ENCODE measurements around the gene FOCAD. TPM values are rescaled to one million over a fixed set of nuclear protein-coding genes. Genes with fewer than 3 reads are reported as not detected.
A peak's percentile ranks its signal among the peaks of the same experiment; 100 is the strongest.
"Not testable (repeated sequence)": the region's sequence is repeated elsewhere in the genome, so short reads cannot be mapped to it uniquely, and the experiment has no call there.

FOCAD gene
- total RNA-seq, 2 donors from 2014 or later, result 28.8 to 34.1 TPM

DNA sequence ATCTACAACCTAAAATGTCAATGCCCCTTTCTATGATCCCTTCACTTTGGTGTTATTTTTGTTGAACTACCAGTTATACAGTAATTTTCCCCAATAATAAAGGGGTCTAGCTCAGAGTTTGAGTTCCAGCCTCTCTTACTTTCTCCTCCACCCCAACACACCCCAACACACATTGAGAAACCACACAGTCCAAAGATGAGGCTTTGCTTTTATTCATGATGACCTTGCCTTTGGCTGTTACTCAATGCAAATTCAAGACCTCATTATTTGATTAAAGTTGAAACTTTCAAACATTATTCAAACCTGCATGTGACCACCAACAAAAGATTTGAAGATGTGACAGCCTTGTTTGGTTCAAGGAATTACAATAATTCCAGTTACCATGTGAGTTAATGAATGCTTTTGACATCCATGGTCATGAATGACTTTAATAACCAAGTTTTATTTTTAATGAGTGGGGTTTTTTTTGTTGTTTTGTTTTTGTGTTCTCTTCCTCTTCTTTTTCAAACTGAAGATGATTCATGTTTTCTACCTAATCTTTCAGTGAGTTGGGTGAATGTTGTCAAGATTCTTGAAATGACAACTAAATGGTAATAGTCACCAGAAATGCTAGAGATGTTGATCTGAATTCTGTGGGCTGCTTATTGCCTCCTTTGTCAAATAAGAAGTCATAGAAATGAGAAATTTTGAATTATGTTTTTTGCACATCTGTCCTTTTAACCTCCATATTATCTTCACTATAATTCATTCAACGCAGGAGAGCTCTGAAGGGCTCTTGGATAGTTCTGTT, 241.4 kb downstream of the FOCAD start:
- intact Hi-C loops (cut with DNase I), result no loop called here
- ATAC-seq (no peak), DNase-seq (no peak)

GRCh38 chr9:20929276-20929675, 245.2 kb downstream of the FOCAD start:
- intact Hi-C loops (cut with DNase I), result no loop called here
- DNase-seq (no peak), ATAC-seq (no peak)

GRCh38 chr9:20930836-20931235, 246.8 kb downstream of the FOCAD start:
- intact Hi-C loops (cut with DNase I), result no loop called here
- ATAC-seq (no peak), DNase-seq (no peak)

GRCh38 chr9:20940447-20941173, 256.6 kb downstream of the FOCAD start:
- intact Hi-C loops (cut with DNase I), result loop anchor here (2.0 to 10.0 kb wide), 5 partner anchors 318 to 1016 kb away; partner anchors contain the start of gene MLLT3 (in 1 of the 2)
- ATAC-seq, result peak in 1 of 2 donors; percentile 57
- no peak for DNase-seq

GRCh38 chr9:20941174-20941690, 257.2 kb downstream of the FOCAD start:
- ATAC-seq (peak; percentile 84 to 92), DNase-seq (peak; percentile 36)
- intact Hi-C loops (cut with DNase I), result loop anchor here (2.0 to 10.0 kb wide), 5 partner anchors 319 to 1016 kb away; partner anchors contain the start of gene MLLT3 (in 1 of the 2)

- DNase-seq (no peak), ATAC-seq (no peak)
- intact Hi-C loops (cut with DNase I), result loop anchor here (5.0 to 10.0 kb wide), 4 partner anchors 322 to 1020 kb away; partner anchors contain the start of gene MLLT3 (in 1 of the 2)
These were observed 260.4 kb downstream of the FOCAD start for GRCh38 chr9:20944507-20944906.

DNA sequence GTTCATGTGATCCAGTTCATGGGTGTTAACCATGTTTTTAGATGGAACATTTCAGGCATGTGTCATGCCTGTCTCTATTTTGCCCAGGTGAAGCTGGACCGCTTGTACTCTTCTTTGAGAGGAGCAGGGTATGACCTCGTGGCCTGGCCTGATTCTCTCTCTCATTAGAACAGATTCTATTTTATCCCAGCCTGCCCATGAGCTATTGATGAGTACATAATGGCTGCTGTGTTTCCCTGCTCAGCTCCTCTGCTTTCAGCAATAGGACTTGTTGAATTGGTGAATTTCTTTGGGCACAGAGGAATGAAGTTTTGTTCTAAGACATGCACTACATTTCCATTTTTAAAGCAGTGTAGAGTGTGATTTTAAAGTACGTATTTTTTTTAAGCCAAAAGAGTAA, 261.2 kb downstream of the FOCAD start:
- ATAC-seq, result no peak
- intact Hi-C loops (cut with DNase I), result loop anchor here in 1 of 2 donors (10.0 kb wide), 2 partner anchors 590 to 1020 kb away; no protein-coding TSS in a partner anchor
- no peak for DNase-seq

DNA sequence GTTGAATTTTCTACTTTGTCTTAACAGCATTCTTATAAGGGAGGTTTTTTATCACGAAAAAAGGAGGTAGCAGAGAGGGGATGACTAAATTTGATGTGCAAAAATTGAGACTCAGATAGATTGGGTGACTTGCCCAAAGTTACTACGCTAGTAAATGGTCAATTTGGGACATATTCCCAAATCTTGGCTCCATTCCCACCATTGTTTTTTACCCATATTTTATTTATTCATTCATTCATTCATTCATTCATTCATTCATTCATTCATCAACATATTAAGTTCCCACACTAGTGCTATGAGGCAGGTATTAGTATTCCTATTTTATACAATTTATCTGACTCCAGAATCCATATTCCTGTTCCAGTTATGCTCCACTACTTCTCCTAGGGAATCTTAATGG, 261.8 kb downstream of the FOCAD start:
- no peak for DNase-seq
- intact Hi-C loops (cut with DNase I), result loop anchor here in 1 of 2 donors (10.0 kb wide), 2 partner anchors 591 to 1021 kb away; no protein-coding TSS in a partner anchor
- no peak for ATAC-seq

DNA sequence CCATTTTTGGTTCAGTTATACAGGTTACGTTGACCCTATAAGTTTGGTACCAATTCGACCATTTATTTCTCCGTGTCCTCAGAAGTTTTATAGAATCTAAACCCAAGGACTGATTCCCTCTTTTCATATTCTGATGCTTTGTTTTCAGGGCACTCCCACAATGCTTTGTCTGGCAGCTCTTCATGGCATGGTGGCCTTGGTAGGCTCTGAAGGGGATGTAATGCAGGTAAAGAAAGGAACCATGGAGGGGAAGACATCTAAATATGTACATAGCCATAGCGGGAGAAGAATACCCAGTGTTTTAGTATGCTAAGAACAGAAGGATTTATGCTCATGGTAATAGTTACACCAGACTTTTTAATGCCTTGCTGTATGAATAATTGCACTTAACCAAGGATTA, 264.6 kb downstream of the FOCAD start:
- no peak for ATAC-seq
- no peak for DNase-seq
- intact Hi-C loops (cut with DNase I), result loop anchor here in 1 of 2 donors (10.0 kb wide), 2 partner anchors 594 to 1024 kb away; no protein-coding TSS in a partner anchor

DNA sequence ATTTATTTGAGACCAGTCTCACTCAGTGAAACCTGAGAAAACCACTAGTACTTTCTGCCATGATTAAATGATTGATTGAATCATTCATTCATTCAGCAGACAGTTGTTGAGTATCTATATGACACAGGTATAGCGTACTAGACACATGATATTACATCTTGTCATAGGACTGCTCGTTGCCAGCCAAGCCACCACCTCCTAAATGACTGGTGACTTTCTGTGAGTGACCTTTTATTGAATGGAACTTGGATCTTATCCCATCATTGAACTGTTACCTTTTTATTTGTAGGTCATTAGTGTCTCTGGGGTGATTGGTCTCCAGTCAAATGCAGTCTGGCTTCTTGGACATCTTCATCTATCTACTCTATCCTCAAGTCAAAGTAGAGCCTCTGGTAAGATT, 266.6 kb downstream of the FOCAD start:
- no peak for ATAC-seq
- DNase-seq, result no peak
- intact Hi-C loops (cut with DNase I), result no loop called here

DNA sequence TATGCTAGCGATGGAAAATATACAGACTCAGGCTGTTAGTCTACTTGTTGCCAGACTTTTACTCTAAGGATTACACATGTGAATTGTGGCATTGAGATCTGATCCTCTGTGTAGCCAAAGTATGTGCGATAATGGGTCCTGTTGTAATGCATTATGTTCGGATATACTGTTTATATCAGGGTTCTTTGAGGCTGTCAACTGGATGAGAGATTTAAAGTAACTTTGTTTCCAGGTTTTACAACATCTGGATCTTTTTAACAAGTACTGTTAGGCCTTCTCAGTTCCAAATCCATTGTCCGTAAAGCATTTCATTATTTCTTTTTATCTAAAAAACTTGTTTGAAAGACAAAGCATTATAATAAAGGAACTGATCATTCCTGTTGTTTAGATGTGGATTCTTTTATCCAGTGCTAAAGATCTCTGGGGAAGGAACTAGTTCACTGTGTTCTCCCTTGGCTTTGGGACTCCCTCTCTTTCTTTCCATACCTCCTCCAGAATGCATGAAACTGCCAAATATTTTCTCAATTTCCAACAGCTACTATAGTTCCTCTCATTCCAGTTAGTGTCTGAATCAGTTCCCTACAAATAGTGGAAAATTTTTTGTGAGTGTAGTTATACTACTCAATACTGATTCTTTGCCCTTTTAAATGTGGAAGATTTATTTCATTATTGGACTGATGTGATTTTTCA, 278.6 kb downstream of the FOCAD start:
- intact Hi-C loops (cut with DNase I), result loop anchor here in 1 of 2 donors (10.0 kb wide), 1 partner anchor 142 kb away; no protein-coding TSS in a partner anchor
- DNase-seq (no peak), ATAC-seq (no peak)

GRCh38 chr9:20972684-20973083, 288.6 kb downstream of the FOCAD start:
- intact Hi-C loops (cut with DNase I), result loop anchor here in 1 of 2 donors (10.0 kb wide), 1 partner anchor 62 kb away; the partner anchor contains the start of gene HACD4

DNA sequence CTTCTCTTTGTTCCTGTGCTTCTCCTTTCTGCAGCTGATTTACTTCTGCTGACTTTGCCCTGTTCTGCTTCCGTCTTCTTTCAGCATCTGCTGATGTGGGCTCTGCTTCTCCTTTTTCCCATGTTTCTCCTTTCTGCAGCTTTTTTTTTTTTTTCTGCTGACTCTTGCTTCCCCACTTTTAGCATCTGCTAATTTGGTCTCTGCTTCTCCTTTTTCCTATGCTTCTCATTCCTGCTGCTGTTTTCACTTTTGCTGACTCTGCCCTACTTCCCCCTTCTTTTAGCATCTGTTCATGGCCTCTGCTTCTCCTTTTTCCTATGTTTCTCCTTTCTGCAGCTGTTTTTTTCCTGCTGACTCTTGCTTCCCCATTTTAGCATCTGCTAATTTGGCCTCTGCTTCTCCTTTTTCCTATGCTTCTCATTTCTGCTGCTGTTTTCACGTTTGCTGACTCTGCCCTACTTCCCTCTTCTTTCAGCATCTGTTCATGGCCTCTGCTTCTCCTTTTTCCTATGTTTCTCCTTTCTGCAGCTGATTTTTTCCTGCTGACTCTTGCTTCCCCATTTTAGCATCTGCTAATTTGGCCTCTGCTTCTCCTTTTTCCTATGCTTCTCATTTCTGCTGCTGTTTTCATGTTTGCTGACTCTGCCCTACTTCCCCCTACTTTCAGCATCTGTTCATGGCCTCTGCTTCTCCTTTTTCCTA, 289.3 kb downstream of the FOCAD start:
- intact Hi-C loops (cut with DNase I), result loop anchor here in 1 of 2 donors (10.0 kb wide), 1 partner anchor 61 kb away; the partner anchor contains the start of gene HACD4
- DNase-seq, ATAC-seq: not testable (repeated sequence)

More at GRCh38 chr9:20972684-20973083, 288.6 kb downstream of the FOCAD start:
- ATAC-seq (no peak), DNase-seq (no peak)

DNA sequence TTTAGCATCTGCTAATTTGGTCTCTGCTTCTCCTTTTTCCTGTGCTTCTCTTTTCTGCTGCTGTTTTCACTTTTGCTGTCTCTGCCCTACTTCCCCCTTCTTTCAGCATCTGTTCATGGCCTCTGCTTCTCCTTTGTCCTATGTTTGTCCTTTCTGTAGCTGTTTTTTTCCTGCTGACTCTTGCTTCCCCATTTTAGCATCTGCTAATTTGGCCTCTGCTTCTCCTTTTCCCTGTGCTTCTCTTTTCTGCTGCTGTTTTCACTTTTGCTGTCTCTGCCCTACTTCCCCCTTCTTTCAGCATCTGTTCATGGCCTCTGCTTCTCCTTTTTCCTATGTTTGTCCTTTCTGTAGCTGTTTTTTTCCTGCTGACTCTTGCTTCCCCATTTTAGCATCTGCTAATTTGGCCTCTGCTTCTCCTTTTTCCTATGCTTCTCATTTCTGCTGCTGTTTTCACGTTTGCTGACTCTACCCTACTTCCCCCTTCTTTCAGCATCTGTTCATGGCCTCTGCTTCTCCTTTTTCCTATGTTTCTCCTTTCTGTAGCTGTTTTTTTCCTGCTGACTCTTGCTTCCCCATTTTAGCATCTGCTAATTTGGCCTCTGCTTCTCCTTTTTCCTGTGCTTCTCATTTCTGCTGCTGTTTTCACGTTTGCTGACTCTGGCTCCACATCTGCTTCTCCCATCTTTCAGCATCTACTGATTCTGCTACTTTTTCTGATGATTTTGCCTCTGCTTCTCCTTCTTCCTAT, 290.3 kb downstream of the FOCAD start:
- not testable (repeated sequence) for DNase-seq, ATAC-seq
- intact Hi-C loops (cut with DNase I), result loop anchor here in 1 of 2 donors (10.0 kb wide), 1 partner anchor 60 kb away; the partner anchor contains the start of gene HACD4

DNA sequence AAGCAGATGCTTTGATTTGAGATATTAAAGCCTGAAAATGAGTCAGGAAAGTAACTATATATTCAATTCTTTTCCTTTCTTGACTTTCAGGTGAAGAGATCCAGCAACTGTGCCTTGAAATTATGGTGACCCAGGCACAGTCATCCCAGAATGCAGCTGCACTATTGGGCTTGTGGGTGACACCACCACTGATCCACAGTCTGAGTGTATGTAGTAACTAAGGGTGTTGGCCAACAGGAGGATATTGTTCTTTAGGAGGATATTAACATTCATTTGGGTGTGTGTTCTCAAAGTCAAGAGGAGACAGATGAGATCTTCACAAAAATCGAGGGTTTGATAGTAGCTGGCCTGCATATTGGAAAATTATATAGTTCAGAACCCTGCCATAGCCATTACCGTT, 294.2 kb downstream of the FOCAD start:
- ATAC-seq (no peak), DNase-seq (no peak)
- intact Hi-C loops (cut with DNase I), result loop anchor here in 1 of 2 donors (5.0 to 10.0 kb wide), 2 partner anchors 34 to 57 kb away; partner anchors contain the start of gene HACD4

GRCh38 chr9:20980832-20981455, 296.9 kb downstream of the FOCAD start:
- intact Hi-C loops (cut with DNase I), result no loop called here
- DNase-seq (no peak), ATAC-seq (peak; percentile 19 to 65)

DNA sequence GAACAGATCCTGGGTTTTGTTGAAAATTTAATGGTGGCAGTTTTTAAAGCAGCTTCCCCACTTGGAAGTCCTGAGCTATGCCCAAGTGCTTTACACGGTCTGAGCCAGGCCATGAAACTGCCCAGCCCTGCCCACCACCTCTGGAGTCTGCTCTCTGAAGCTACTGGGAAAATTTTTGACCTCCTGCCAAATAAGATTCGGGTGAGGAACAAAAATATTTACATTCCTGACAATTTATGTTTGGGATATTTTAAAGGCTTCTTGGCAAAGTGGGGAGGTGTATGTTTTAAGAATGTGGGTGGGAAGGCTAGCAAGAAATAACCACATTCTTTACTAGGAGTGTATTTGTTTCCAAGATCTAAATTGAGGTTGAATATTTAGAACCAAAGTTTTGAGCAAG, 297.4 kb downstream of the FOCAD start:
- ATAC-seq, result peak; percentile 57 to 68
- no peak for DNase-seq
- intact Hi-C loops (cut with DNase I), result no loop called here
